GM18507 (cell line): ENCODE measurements around the gene HRAS.

Experiments used
- DNase-seq: peaks from one replicate; pipeline ENCODE4 v3.0.0; 2011; ENCODE audit warnings: low read depth; ENCODE audit not compliant: insufficient read length; ENCODE audit errors: extremely low spot score
- FAIRE-seq: peaks from 2 replicates; lab custom pipeline; 2011; peaks lifted over from hg19 to GRCh38; lab: Jason Lieb, UNC

HRAS gene

DNA sequence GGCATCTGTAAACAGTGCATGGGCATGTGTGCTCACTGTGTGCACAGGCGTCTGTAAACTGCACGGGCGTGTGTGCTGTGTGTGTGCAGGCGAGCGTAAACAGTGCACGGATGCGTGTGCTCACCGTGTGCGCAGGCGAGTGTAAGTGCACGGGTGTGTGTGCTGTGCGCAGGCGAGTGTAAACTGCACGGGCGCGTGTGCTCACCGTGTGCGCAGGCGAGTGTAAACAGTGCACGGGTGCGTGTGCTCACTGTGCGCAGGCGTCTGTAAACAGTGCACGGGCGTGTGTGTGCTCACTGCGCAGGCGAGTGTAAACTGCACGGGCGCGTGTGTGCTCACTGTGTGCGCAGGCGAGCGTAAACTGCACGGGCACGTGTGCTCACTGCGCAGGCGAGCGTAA is 50.8 kb downstream of the HRAS start:
- no peak for FAIRE-seq
- DNase-seq: no peak
